ENCODE measurements around the gene ASTL.

Gene ASTL

GRCh38 chr2:96097951-96098823 is 40.1 kb downstream of the ASTL start:
- no peaks in the 10 kb centered on the region for H3K36me3 ChIP-seq (ENCODE audit: control insufficient read depth, insufficient read depth, low read length)
- no CpG with 5 or more reads among the region's 7 CpGs for whole genome bisulfite sequencing (ENCODE audit: insufficient coverage, insufficient read length)

GRCh38 chr2:96097441-96097840 is 40.9 kb downstream of the ASTL start:
- DNase-seq (ENCODE audit: low read depth, low spot score): no peak
- H3K36me3 ChIP-seq (ENCODE audit: control insufficient read depth, insufficient read depth, low read length): no peaks in the 10 kb centered on the region
- H3K27ac ChIP-seq (ENCODE audit: low read length): no peak overlapping the region
- no peaks in the 10 kb centered on the region for H3K27me3 ChIP-seq (ENCODE audit: control insufficient read depth, insufficient read depth, low read length)
- WGBS (ENCODE audit: insufficient coverage, insufficient read length): no CpG with 5 or more reads among the region's 5 CpGs
- no peaks in the 10 kb centered on the region for H3K9me3 ChIP-seq (ENCODE audit: control insufficient read depth, insufficient read depth, low read length)
- no peak overlapping the region for H3K4me3 ChIP-seq (ENCODE audit: low read length)
- no peaks in the 10 kb centered on the region for H3K4me1 ChIP-seq (ENCODE audit: control insufficient read depth, insufficient read depth, low read length)

More at GRCh38 chr2:96097951-96098823, 40.1 kb downstream of the ASTL start:
- DNase-seq (ENCODE audit: low read depth, low spot score): no peak
- H3K4me3 ChIP-seq (ENCODE audit: low read length): no peak overlapping the region
- no peaks in the 10 kb centered on the region for H3K4me1 ChIP-seq (ENCODE audit: control insufficient read depth, insufficient read depth, low read length)
- no peaks in the 10 kb centered on the region for H3K9me3 ChIP-seq (ENCODE audit: control insufficient read depth, insufficient read depth, low read length)
- no peaks in the 10 kb centered on the region for H3K27me3 ChIP-seq (ENCODE audit: control insufficient read depth, insufficient read depth, low read length)
- H3K27ac ChIP-seq (ENCODE audit: low read length): no peak overlapping the region

GRCh38 chr2:96095116-96095636 is 43.1 kb downstream of the ASTL start:
- WGBS (ENCODE audit: insufficient coverage, insufficient read length): no CpG with 5 or more reads among the region's 7 CpGs
- DNase-seq (ENCODE audit: low read depth, low spot score): no peak
- peaks cover 3% of the 10 kb centered on the region; the same call in 1 of the 2 replicates for H3K4me1 ChIP-seq (ENCODE audit: control insufficient read depth, insufficient read depth, low read length)

GRCh38 chr2:96093528-96093927 is 44.8 kb downstream of the ASTL start:
- H3K27ac ChIP-seq (ENCODE audit: low read length): no peak overlapping the region
- peaks cover 3% of the 10 kb centered on the region; the same call in 1 of the 2 replicates for H3K4me1 ChIP-seq (ENCODE audit: control insufficient read depth, insufficient read depth, low read length)
- WGBS (ENCODE audit: insufficient coverage, insufficient read length): no CpG with 5 or more reads among the region's 4 CpGs
- no peak for DNase-seq (ENCODE audit: low read depth, low spot score)
- no peaks in the 10 kb centered on the region for H3K36me3 ChIP-seq (ENCODE audit: control insufficient read depth, insufficient read depth, low read length)
- no peaks in the 10 kb centered on the region for H3K9me3 ChIP-seq (ENCODE audit: control insufficient read depth, insufficient read depth, low read length)
- H3K27me3 ChIP-seq (ENCODE audit: control insufficient read depth, insufficient read depth, low read length): no peaks in the 10 kb centered on the region
- H3K4me3 ChIP-seq (ENCODE audit: low read length): no peak overlapping the region

More at GRCh38 chr2:96095116-96095636, 43.1 kb downstream of the ASTL start:
- H3K36me3 ChIP-seq (ENCODE audit: control insufficient read depth, insufficient read depth, low read length): no peaks in the 10 kb centered on the region
- no peak overlapping the region for H3K4me3 ChIP-seq (ENCODE audit: low read length)
- H3K9me3 ChIP-seq (ENCODE audit: control insufficient read depth, insufficient read depth, low read length): no peaks in the 10 kb centered on the region
- no peak overlapping the region for H3K27ac ChIP-seq (ENCODE audit: low read length)
- no peaks in the 10 kb centered on the region for H3K27me3 ChIP-seq (ENCODE audit: control insufficient read depth, insufficient read depth, low read length)

GRCh38 chr2:96092951-96093350 is 45.4 kb downstream of the ASTL start:
- H3K4me3 ChIP-seq (ENCODE audit: low read length): no peak overlapping the region
- no peak for DNase-seq (ENCODE audit: low read depth, low spot score)
- no peaks in the 10 kb centered on the region for H3K9me3 ChIP-seq (ENCODE audit: control insufficient read depth, insufficient read depth, low read length)
- H3K27me3 ChIP-seq (ENCODE audit: control insufficient read depth, insufficient read depth, low read length): no peaks in the 10 kb centered on the region
- H3K4me1 ChIP-seq (ENCODE audit: control insufficient read depth, insufficient read depth, low read length): peaks cover 3% of the 10 kb centered on the region; the same call in 1 of the 2 replicates
- WGBS (ENCODE audit: insufficient coverage, insufficient read length): no CpG with 5 or more reads among the region's 3 CpGs
- H3K36me3 ChIP-seq (ENCODE audit: control insufficient read depth, insufficient read depth, low read length): no peaks in the 10 kb centered on the region
- no peak overlapping the region for H3K27ac ChIP-seq (ENCODE audit: low read length)

GRCh38 chr2:96092573-96092877 is 45.8 kb downstream of the ASTL start:
- Histone ChIP-seq H3K27ac (ENCODE audit: low read length) (no peak overlapping the region), H3K4me1 (ENCODE audit: control insufficient read depth, insufficient read depth, low read length) (peaks cover 3% of the 10 kb centered on the region; the same call in 1 of the 2 replicates), H3K27me3 (ENCODE audit: control insufficient read depth, insufficient read depth, low read length) (no peaks in the 10 kb centered on the region), H3K36me3 (ENCODE audit: control insufficient read depth, insufficient read depth, low read length) (no peaks in the 10 kb centered on the region), H3K4me3 (ENCODE audit: low read length) (no peak overlapping the region), H3K9me3 (ENCODE audit: control insufficient read depth, insufficient read depth, low read length) (no peaks in the 10 kb centered on the region)
- no CpG with 5 or more reads among the region's 4 CpGs for WGBS (ENCODE audit: insufficient coverage, insufficient read length)
- DNase-seq (ENCODE audit: low read depth, low spot score): no peak

GRCh38 chr2:96091711-96092572 is 46.4 kb downstream of the ASTL start:
- Histone ChIP-seq H3K36me3 (ENCODE audit: control insufficient read depth, insufficient read depth, low read length) (no peaks in the 10 kb centered on the region), H3K4me3 (ENCODE audit: low read length) (no peak overlapping the region), H3K27me3 (ENCODE audit: control insufficient read depth, insufficient read depth, low read length) (no peaks in the 10 kb centered on the region), H3K4me1 (ENCODE audit: control insufficient read depth, insufficient read depth, low read length) (peaks cover 3% of the 10 kb centered on the region; the same call in 1 of the 2 replicates), H3K9me3 (ENCODE audit: control insufficient read depth, insufficient read depth, low read length) (no peaks in the 10 kb centered on the region), H3K27ac (ENCODE audit: low read length) (no peak overlapping the region)
- no CpG with 5 or more reads among the region's 18 CpGs for WGBS (ENCODE audit: insufficient coverage, insufficient read length)
- DNase-seq (ENCODE audit: low read depth, low spot score): no peak

- no CpG with 5 or more reads among the region's 14 CpGs for WGBS (ENCODE audit: insufficient coverage, insufficient read length)
- no peak overlapping the region for H3K27ac ChIP-seq (ENCODE audit: low read length)
- DNase-seq (ENCODE audit: low read depth, low spot score): no peak
- no peak overlapping the region for H3K4me3 ChIP-seq (ENCODE audit: low read length)
- no peaks in the 10 kb centered on the region for H3K27me3 ChIP-seq (ENCODE audit: control insufficient read depth, insufficient read depth, low read length)
- H3K9me3 ChIP-seq (ENCODE audit: control insufficient read depth, insufficient read depth, low read length): no peaks in the 10 kb centered on the region
- H3K36me3 ChIP-seq (ENCODE audit: control insufficient read depth, insufficient read depth, low read length): no peaks in the 10 kb centered on the region
- peaks cover 3% of the 10 kb centered on the region; the same call in 1 of the 2 replicates for H3K4me1 ChIP-seq (ENCODE audit: control insufficient read depth, insufficient read depth, low read length)
These were observed 47.1 kb downstream of the ASTL start for GRCh38 chr2:96091141-96091710.

- H3K9me3 ChIP-seq (ENCODE audit: control insufficient read depth, insufficient read depth, low read length): no peaks in the 10 kb centered on the region
- peaks cover 3% of the 10 kb centered on the region; the same call in 1 of the 2 replicates for H3K4me1 ChIP-seq (ENCODE audit: control insufficient read depth, insufficient read depth, low read length)
- no CpG with 5 or more reads among the region's 12 CpGs for WGBS (ENCODE audit: insufficient coverage, insufficient read length)
- DNase-seq (ENCODE audit: low read depth, low spot score): no peak
- no peak overlapping the region for H3K27ac ChIP-seq (ENCODE audit: low read length)
- no peaks in the 10 kb centered on the region for H3K27me3 ChIP-seq (ENCODE audit: control insufficient read depth, insufficient read depth, low read length)
- no peak overlapping the region for H3K4me3 ChIP-seq (ENCODE audit: low read length)
- no peaks in the 10 kb centered on the region for H3K36me3 ChIP-seq (ENCODE audit: control insufficient read depth, insufficient read depth, low read length)
These were observed 47.9 kb downstream of the ASTL start for GRCh38 chr2:96090196-96090926.
